Immature natural killer cell (primary cell): ENCODE data around the gene TRPV4. TPM values are rescaled to one million over a fixed set of nuclear protein-coding genes. Genes with fewer than 3 reads are reported as not detected.
A peak's percentile ranks its signal among the peaks of the same experiment; 100 is the strongest.
"Not testable (repeated sequence)": the region's sequence is repeated elsewhere in the genome, so short reads cannot be mapped to it uniquely, and the experiment has no call there.

Source experiments
- DNase-seq, 3 donors: peaks; one replicate each; pipeline ENCODE4 v3.0.0; 2022; ENCODE audit warnings: mixed read lengths in 1 of 3
- H3K27ac Mint-ChIP-seq, 6 donors: one replicate each; pipeline ENCODE4 v1.8.0; 2020; ENCODE audit warnings: mixed read lengths in 6 of 6, mild to moderate bottlenecking in 5 of 6, inconsistent platforms in 4 of 6, moderate library complexity in 3 of 6
- H3K27me3 Mint-ChIP-seq, 3 donors: one replicate each; pipeline ENCODE4 v1.8.0; 2020 to 2021; ENCODE audit warnings: low read depth in 3 of 3, mild to moderate bottlenecking in 3 of 3, mixed read lengths in 3 of 3, moderate library complexity in 3 of 3, inconsistent platforms in 1 of 3
- H3K36me3 Mint-ChIP-seq, 3 donors: one replicate each; pipeline ENCODE4 v1.8.0; 2020; ENCODE audit warnings: mixed read lengths in 3 of 3, inconsistent platforms in 2 of 3, mild to moderate bottlenecking in 2 of 3
- H3K4me1 Mint-ChIP-seq, 2 donors: one replicate each; pipeline ENCODE4 v1.8.0; 2020; ENCODE audit warnings: inconsistent platforms in 2 of 2, mild to moderate bottlenecking in 2 of 2, mixed read lengths in 2 of 2, moderate library complexity in 1 of 2
- H3K4me3 Mint-ChIP-seq, 5 donors: one replicate each; pipeline ENCODE4 v1.8.0; 2020; ENCODE audit warnings: mild to moderate bottlenecking in 5 of 5, mixed read lengths in 5 of 5, inconsistent platforms in 3 of 5, moderate library complexity in 3 of 5
- H3K9me3 Mint-ChIP-seq, 6 donors: one replicate each; pipeline ENCODE4 v1.8.0; 2020; ENCODE audit warnings: mild to moderate bottlenecking in 6 of 6, mixed read lengths in 6 of 6, inconsistent platforms in 4 of 6, moderate library complexity in 3 of 6
- polyA plus RNA-seq, 3 donors: library from polyadenylated mRNA; unstranded; fragments of 300-500 nt; fragmentation: Illumina TruSeq; gene quantifications; one replicate each; pipeline ENCODE4 v1.2.3, GENCODE V29; 2021

Gene TRPV4
- polyA plus RNA-seq, 3 donors from 2014 or later = not detected

- Mint-ChIP-seq H3K4me3 (no peak overlapping the region), H3K36me3 (peaks cover 8 to 9% (median 8%) of the 10 kb centered on the region in 3 donors), H3K9me3 (no peaks in the 10 kb centered on the region), H3K27ac (peak overlapping the region in 3 of 6 donors; percentile 50 to 83 (median 76)), H3K4me1 (peaks cover 46 to 58% of the 10 kb centered on the region in 2 donors), H3K27me3 (peaks cover 0 to 2% (median 0%) of the 10 kb centered on the region in 3 donors)
- DNase-seq = no peak
These were observed 38.6 kb upstream of the TRPV4 start for GRCh38 chr12:109871668-109872314.

GRCh38 chr12:109870648-109871047, 37.5 kb upstream of the TRPV4 start:
- Mint-ChIP-seq H3K4me1 (peaks cover 47 to 56% of the 10 kb centered on the region in 2 donors), H3K36me3 (peaks cover 8 to 9% (median 8%) of the 10 kb centered on the region in 3 donors), H3K4me3 (no peak overlapping the region), H3K27me3 (peaks cover 0 to 2% (median 0%) of the 10 kb centered on the region in 3 donors), H3K27ac (peak overlapping the region in 4 of 6 donors; percentile 11 to 72 (median 30)), H3K9me3 (no peaks in the 10 kb centered on the region)
- no peak for DNase-seq

GRCh38 chr12:109868182-109869051, 35.2 kb upstream of the TRPV4 start:
- Mint-ChIP-seq H3K9me3 (no peaks in the 10 kb centered on the region), H3K27ac (peak overlapping the region; percentile 5 to 64 (median 34)), H3K36me3 (peaks cover 8 to 9% (median 8%) of the 10 kb centered on the region in 3 donors), H3K4me1 (peaks cover 53 to 61% of the 10 kb centered on the region in 2 donors), H3K27me3 (peaks cover 0 to 2% (median 0%) of the 10 kb centered on the region in 3 donors), H3K4me3 (peak overlapping the region in 1 of 5 donors; percentile 22)
- no peak for DNase-seq

GRCh38 chr12:109864916-109865315, 31.7 kb upstream of the TRPV4 start:
- no peak for DNase-seq
- peaks cover 60 to 64% of the 10 kb centered on the region in 2 donors for H3K4me1 Mint-ChIP-seq
- peaks cover 0 to 8% (median 6%) of the 10 kb centered on the region in 3 donors for H3K36me3 Mint-ChIP-seq
- peak overlapping the region; percentile 71 to 94 (median 92) for H3K27ac Mint-ChIP-seq
- H3K4me3 Mint-ChIP-seq = peak overlapping the region in 4 of 5 donors; percentile 50 to 82 (median 60)
- no peaks in the 10 kb centered on the region for H3K27me3 Mint-ChIP-seq
- H3K9me3 Mint-ChIP-seq = no peaks in the 10 kb centered on the region

GRCh38 chr12:109863847-109864712, 30.9 kb upstream of the TRPV4 start:
- Mint-ChIP-seq H3K27ac (peak overlapping the region; percentile 71 to 95 (median 92)), H3K9me3 (no peaks in the 10 kb centered on the region), H3K4me1 (peaks cover 60 to 62% of the 10 kb centered on the region in 2 donors), H3K4me3 (peak overlapping the region; percentile 72 to 82 (median 74)), H3K27me3 (no peaks in the 10 kb centered on the region), H3K36me3 (peaks cover 0 to 8% (median 6%) of the 10 kb centered on the region in 3 donors)
- DNase-seq = peak; percentile 39 to 53 (median 53)

GRCh38 chr12:109862491-109862890, 29.3 kb upstream of the TRPV4 start:
- peak overlapping the region in 4 of 6 donors; percentile 30 to 64 (median 56) for H3K27ac Mint-ChIP-seq
- H3K4me1 Mint-ChIP-seq = peaks cover 60 to 62% of the 10 kb centered on the region in 2 donors
- H3K36me3 Mint-ChIP-seq, H3K4me3 Mint-ChIP-seq, H3K9me3 Mint-ChIP-seq, DNase-seq, H3K27me3 Mint-ChIP-seq: not testable (repeated sequence)

GRCh38 chr12:109861689-109862314, 28.6 kb upstream of the TRPV4 start:
- peak overlapping the region in 2 of 6 donors; percentile 55 to 57 for H3K27ac Mint-ChIP-seq
- no peaks in the 10 kb centered on the region for H3K27me3 Mint-ChIP-seq
- peaks cover 57 to 58% of the 10 kb centered on the region in 2 donors for H3K4me1 Mint-ChIP-seq
- no peak overlapping the region for H3K4me3 Mint-ChIP-seq
- no peak for DNase-seq
- no peaks in the 10 kb centered on the region for H3K9me3 Mint-ChIP-seq
- peaks cover 0 to 7% (median 3%) of the 10 kb centered on the region in 3 donors for H3K36me3 Mint-ChIP-seq

- Mint-ChIP-seq H3K4me3 (no peak overlapping the region), H3K4me1 (peaks cover 49 to 53% of the 10 kb centered on the region in 2 donors), H3K9me3 (no peaks in the 10 kb centered on the region), H3K27me3 (no peaks in the 10 kb centered on the region), H3K27ac (peak overlapping the region in 3 of 6 donors; percentile 18 to 59 (median 57)), H3K36me3 (peaks cover 0 to 7% (median 3%) of the 10 kb centered on the region in 3 donors)
- DNase-seq = no peak
These were observed 27.8 kb upstream of the TRPV4 start for GRCh38 chr12:109860977-109861376.

- no peak for DNase-seq
- H3K27me3 Mint-ChIP-seq = no peaks in the 10 kb centered on the region
- no peak overlapping the region for H3K4me3 Mint-ChIP-seq
- H3K9me3 Mint-ChIP-seq = no peaks in the 10 kb centered on the region
- H3K27ac Mint-ChIP-seq = peak overlapping the region in 4 of 6 donors; percentile 56 to 76 (median 61)
- peaks cover 0 to 7% (median 3%) of the 10 kb centered on the region in 3 donors for H3K36me3 Mint-ChIP-seq
- peaks cover 29 to 31% of the 10 kb centered on the region in 2 donors for H3K4me1 Mint-ChIP-seq
These were observed 25.6 kb upstream of the TRPV4 start for GRCh38 chr12:109858764-109859163.

- peak overlapping the region in 4 of 6 donors; percentile 17 to 56 (median 44) for H3K27ac Mint-ChIP-seq
- H3K9me3 Mint-ChIP-seq = no peaks in the 10 kb centered on the region
- peaks cover 27 to 28% of the 10 kb centered on the region in 2 donors for H3K4me1 Mint-ChIP-seq
These were observed 24.5 kb upstream of the TRPV4 start for GRCh38 chr12:109857715-109858114.

GRCh38 chr12:109855377-109855776, 22.2 kb upstream of the TRPV4 start:
- H3K36me3 Mint-ChIP-seq = peaks cover 4 to 18% (median 13%) of the 10 kb centered on the region in 3 donors
- no peaks in the 10 kb centered on the region for H3K9me3 Mint-ChIP-seq
- peaks cover 18 to 21% of the 10 kb centered on the region in 2 donors for H3K4me1 Mint-ChIP-seq
- H3K27me3 Mint-ChIP-seq = no peaks in the 10 kb centered on the region
- no peak for DNase-seq
- peak overlapping the region in 1 of 6 donors; percentile 14 for H3K27ac Mint-ChIP-seq
- no peak overlapping the region for H3K4me3 Mint-ChIP-seq

More at GRCh38 chr12:109857715-109858114, 24.5 kb upstream of the TRPV4 start:
- no peak overlapping the region for H3K4me3 Mint-ChIP-seq
- H3K27me3 Mint-ChIP-seq = no peaks in the 10 kb centered on the region
- no peak for DNase-seq
- peaks cover 0 to 12% (median 8%) of the 10 kb centered on the region in 3 donors for H3K36me3 Mint-ChIP-seq

GRCh38 chr12:109850518-109850917, 17.3 kb upstream of the TRPV4 start:
- not testable (repeated sequence) for H3K4me3 Mint-ChIP-seq, H3K9me3 Mint-ChIP-seq, H3K27ac Mint-ChIP-seq, DNase-seq, H3K27me3 Mint-ChIP-seq
- Mint-ChIP-seq H3K36me3 (peaks cover 4 to 16% (median 10%) of the 10 kb centered on the region in 3 donors), H3K4me1 (peaks cover 14% of the 10 kb centered on the region in 2 donors)
